ENCODE data around the gene CAMSAP2.

CAMSAP2 gene

GRCh38 chr1:200886594-200886993 lies 147.9 kb downstream of the CAMSAP2 start:
- DNase-seq = no peak

GRCh38 chr1:200887036-200887435 lies 148.3 kb downstream of the CAMSAP2 start:
- no peak for DNase-seq

- DNase-seq = no peak
Observed at GRCh38 chr1:200887772-200888348, 149.2 kb downstream of the CAMSAP2 start.

GRCh38 chr1:200888349-200888838 lies 149.7 kb downstream of the CAMSAP2 start:
- no peak for DNase-seq

GRCh38 chr1:200889571-200889970 lies 150.9 kb downstream of the CAMSAP2 start:
- DNase-seq = no peak

- DNase-seq = no peak
Observed at GRCh38 chr1:200890027-200890426, 151.3 kb downstream of the CAMSAP2 start.

- DNase-seq = no peak
Observed at GRCh38 chr1:200890818-200891773, 152.4 kb downstream of the CAMSAP2 start.

GRCh38 chr1:200891774-200892157 lies 153.1 kb downstream of the CAMSAP2 start:
- no peak for DNase-seq

- DNase-seq = no peak
Observed at GRCh38 chr1:200892546-200892945, 153.9 kb downstream of the CAMSAP2 start.

GRCh38 chr1:200892958-200893357 lies 154.3 kb downstream of the CAMSAP2 start:
- DNase-seq = no peak

GRCh38 chr1:200893411-200893901 lies 154.8 kb downstream of the CAMSAP2 start:
- DNase-seq = no peak

GRCh38 chr1:200894712-200895442 lies 156.2 kb downstream of the CAMSAP2 start, which contains the start of gene INAVA:
Gene INAVA, plus strand, starts transcription at chr1:200894900. Its CDS starts 3,501 bp downstream, at chr1:200898401.
- DNase-seq = no peak

GRCh38 chr1:200895443-200895789 lies 156.7 kb downstream of the CAMSAP2 start:
- DNase-seq = no peak

- no peak for DNase-seq
Observed at GRCh38 chr1:200895801-200896530, 157.3 kb downstream of the CAMSAP2 start.

- DNase-seq = no peak
Observed at GRCh38 chr1:200896531-200897196, 158.0 kb downstream of the CAMSAP2 start.

GRCh38 chr1:200897259-200897658 lies 158.6 kb downstream of the CAMSAP2 start:
- no peak for DNase-seq

GRCh38 chr1:200899015-200899386 lies 160.3 kb downstream of the CAMSAP2 start:
- DNase-seq = no peak

GRCh38 chr1:200899451-200899915 lies 160.8 kb downstream of the CAMSAP2 start:
- no peak for DNase-seq

GRCh38 chr1:200899954-200900867 lies 161.5 kb downstream of the CAMSAP2 start:
- DNase-seq = no peak

GRCh38 chr1:200900877-200901276 lies 162.2 kb downstream of the CAMSAP2 start:
- peak in 1 of 3 experiments; percentile 28 for DNase-seq

GRCh38 chr1:200901350-200901749 lies 162.7 kb downstream of the CAMSAP2 start:
- DNase-seq = no peak

Data from NCI-H1417 (cell line).